HG03558 (cell line): ENCODE measurements around the gene C1orf116.

Experiments used
- ATAC-seq: cut with Tn5 transposase; IDR thresholded peaks from one replicate; pipeline ENCODE4 v1.9.1; 2021; ENCODE audit warnings: moderate number of reproducible peaks; ENCODE audit not compliant: unreplicated experiment; ENCODE audit errors: extremely low read depth

C1orf116 gene

DNA sequence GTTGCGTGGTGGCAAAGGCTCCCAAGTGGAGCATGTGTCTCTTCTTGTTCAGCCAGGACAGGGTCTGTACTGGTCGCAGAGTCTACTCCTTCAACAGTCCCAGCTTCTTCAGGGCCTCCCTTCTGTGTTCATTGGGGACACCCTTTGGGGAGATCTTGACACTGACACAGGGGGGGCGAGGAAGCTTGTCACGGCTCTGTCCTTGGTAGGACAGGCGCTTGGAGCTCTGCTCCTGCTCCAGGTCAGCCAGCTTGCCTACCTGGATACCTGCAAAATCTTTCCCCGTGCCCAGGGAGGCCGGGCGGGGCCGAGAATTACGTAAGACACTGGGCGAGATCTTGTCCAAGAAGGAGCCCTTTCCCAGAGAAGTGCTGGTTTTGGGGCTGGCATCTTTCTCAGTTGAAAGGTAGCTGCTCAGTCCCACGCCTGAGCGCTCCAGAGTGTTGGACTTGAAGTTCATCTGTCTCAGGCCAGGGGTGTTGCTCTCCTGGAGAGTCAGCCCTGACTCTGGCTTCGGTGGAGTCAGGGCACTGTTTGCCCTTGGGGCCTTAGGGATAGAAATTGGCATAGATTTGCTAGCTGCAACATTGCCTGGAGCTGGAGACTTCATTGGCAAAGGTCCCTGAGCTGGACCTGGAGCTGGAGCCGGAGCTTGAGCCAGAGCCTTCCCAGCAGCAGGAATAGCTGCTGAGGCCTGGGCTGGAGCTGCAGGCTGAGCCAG lies 10.5 kb downstream of the C1orf116 start:
- no peak for ATAC-seq

DNA sequence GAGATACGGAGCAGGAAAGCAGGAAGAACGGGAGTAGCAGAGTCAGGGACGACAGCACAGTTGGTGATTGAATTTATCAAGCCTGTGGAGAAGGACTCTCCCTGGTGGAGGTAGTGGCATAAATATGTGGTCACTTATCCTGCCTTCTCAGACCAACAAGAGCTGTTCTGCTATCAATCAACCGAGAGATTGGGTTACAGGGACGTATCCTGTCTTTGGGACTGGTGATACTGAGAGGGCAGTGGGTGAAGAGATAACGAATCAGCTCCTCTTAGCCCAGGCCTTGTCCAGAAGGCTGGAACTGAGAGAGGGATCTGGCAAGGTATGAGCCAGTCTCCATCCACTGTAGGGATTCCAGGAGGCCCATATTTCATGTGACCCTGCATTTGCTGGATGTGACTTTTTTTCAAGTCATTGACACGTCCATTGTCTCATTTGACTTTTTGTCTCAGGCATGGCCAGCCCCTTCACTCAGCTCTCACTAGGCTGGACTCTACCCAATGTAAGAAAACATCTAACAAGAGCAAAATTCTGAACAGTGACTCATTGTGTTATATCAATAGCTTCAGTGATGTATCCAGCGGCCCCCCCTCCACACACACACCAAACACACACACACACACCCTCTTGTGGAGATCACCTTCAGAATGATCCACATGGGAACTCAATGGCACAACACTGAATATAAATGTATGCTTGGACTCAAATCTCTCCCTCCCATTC lies 11.3 kb downstream of the C1orf116 start:
- no peak for ATAC-seq

DNA sequence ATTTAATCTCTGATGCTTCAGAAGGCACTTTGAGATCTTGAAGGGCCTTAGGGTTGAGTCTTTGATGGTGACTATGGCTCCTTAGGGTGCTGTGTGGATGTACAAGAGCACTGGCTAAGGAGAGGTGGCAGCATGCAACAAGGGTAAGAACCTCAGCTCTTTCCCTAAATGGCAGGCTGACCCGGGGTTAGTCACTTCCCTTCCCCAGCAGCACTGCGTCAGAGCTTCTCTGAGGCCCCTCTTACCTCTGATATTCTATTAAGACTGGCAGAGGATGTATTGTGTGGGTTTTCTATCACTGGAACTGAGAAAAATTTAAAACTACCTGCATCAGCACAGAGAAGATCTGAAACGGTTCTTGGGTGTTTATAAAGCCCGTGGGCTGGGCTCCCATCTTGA lies 11.8 kb downstream of the C1orf116 start:
- ATAC-seq, result no peak

DNA sequence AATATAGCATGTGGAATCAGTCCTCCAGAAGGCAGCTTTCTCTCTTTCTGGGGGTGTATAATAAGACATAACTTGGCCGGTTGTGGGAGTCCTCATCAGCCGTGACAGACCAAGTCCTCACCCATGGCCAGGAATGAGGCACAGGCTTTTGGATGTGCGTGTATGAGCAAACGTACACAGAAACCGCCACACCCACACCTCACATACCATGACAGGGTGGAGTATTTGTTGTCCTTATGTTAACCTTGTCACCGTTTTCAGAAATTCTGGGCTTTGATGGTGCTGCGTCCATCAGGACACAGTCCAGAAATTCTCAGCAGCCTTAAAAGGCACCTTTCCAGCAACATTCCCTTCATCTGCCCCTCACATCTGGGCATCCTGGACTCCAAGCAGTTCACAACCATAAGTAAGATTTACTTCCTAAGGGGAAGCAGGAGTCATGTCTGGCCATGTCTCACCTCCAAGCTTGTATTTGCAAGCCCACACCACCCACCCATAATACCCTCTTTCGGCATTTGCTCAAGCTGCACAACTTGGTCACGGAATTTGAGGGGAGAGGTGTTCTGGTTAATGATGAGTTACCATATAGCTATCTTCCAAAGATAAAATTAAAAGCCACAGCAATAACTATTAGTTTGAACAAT lies 12.4 kb downstream of the C1orf116 start:
- ATAC-seq, result no peak

DNA sequence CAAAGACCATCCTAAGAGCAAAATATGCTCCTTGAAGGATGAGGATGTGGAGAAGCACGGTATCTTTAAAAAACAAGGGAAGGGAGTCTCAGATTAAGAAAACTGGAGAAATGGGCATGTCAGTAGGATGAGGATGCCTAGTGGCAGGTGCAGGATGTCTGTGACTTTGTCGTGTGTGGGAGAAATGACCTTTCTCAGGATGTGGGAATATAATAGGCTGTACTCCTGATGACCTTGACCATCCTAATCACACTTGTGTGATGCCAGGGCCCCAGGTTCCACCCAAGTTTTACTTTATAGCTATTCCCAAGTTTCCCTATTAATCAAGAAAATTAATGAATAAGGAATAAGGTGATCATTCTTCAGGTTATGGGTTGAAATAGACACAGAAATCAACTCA lies 12.9 kb downstream of the C1orf116 start:
- ATAC-seq, result no peak

DNA sequence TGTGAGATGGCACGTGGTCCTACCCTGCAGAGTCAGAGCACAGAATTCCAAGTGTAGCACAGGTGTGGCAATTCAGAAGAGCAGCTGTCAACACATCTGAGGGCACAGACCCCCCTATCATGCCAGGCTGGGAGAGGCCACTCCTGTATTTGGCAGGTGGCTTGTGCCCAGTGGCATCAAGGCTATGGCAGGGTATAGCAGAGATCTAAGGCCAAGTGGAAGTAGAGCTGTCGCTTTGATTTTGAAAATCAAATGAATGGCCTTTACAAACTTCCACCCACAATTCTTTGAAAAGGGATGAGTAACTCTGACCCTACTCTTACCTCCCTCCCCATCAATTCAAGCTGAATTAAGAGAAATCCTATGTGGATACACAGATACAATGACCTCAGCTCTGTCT lies 13.4 kb downstream of the C1orf116 start:
- no peak for ATAC-seq

DNA sequence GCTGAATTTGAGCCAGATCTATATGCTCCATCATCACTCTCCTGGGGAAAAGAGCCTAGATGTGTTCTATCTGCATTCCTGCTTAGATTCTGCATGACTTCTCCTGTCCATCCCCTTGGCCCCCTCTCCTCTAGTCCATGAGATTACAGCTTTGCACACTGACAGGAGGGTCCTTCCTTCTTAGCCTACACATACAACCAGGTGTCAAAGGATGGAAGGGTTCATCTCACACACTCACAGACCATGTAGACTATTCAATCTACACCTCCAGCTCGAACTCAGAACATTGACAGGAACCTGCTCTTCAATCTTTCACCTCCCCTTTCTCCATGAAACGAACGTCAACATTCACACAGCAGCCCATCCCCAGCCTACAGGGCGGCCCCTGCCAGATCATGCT lies 13.8 kb downstream of the C1orf116 start:
- ATAC-seq, result no peak

DNA sequence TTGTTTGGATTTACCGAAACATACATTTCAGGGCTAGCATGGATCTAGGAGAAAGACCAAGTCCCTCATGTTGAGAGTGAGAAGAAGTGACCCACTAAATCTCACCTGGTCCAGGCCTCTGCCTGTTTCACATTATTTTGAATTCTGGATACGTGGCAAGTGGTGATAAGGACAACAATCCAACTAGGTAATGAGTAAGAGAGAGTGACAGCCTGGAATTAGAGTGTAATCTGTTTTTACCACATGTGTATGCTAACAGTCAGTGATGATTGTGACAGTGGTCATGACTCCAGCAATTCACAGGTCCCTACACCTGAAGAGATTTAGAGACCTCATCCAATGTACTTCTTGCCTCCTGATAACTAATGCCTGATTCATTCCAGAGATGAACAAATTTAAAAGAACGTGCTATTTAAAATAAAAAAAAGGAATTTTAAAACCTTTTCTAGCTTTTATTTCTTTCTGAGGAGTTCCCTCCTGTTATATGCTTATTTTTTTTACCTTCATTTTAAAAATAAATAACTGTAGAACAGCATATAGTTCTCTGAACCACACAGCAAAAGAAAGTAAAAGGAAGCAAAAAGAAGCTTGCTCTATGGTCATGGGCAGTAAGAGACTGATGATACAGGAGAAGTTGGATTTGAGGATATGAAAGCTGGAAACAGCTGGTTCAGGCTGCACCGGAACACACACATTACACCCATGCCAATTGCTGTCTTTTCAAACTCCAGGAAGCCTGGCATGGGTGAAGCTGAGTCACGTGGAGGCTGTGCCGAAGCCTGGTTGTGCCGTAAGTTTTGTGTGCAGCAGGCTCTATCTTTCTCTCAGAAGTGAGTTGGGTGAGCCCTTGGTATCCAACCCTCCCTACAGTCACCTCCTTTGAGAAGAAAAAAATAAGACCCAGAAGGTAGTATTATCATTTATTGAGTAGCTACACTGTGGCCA lies 14.7 kb downstream of the C1orf116 start:
- no peak for ATAC-seq

DNA sequence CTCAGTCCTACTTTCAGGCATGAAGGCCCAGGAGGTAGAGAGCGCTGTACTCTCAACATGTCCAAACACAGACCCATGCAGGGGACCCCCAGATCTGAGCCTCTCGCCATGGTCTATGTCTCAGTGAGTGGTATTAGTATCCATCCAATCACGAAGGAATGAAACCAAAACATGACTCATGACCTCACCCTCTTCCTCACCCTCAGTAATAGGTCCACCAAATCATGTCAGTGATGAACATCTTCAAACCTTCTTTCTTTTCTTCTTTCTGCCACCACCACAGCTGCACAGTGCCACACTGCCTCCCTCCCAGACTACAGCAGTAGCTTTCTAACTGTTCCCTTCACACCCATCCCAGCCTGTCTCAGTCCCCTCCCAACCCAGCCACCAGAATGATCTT lies 16.8 kb downstream of the C1orf116 start:
- ATAC-seq, result no peak

DNA sequence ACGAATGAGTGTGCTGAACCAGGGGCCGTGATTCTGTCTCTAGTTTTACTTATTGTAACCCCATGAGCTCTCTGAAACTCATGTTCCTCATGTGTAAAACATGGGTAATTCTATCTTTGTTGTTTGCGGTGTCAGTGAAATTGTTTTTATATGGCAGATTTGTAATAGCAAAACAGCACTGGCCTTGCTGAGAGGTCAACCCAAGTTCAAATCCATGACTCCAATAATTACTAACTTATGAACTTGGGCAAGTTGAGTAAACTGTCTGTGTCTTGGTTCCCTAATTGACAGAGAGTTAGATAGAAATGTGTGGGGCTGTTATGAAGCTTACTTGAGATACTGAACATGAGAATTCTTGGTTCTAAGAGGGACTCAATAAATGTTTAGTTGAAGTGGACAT lies 17.8 kb downstream of the C1orf116 start:
- no peak for ATAC-seq

DNA sequence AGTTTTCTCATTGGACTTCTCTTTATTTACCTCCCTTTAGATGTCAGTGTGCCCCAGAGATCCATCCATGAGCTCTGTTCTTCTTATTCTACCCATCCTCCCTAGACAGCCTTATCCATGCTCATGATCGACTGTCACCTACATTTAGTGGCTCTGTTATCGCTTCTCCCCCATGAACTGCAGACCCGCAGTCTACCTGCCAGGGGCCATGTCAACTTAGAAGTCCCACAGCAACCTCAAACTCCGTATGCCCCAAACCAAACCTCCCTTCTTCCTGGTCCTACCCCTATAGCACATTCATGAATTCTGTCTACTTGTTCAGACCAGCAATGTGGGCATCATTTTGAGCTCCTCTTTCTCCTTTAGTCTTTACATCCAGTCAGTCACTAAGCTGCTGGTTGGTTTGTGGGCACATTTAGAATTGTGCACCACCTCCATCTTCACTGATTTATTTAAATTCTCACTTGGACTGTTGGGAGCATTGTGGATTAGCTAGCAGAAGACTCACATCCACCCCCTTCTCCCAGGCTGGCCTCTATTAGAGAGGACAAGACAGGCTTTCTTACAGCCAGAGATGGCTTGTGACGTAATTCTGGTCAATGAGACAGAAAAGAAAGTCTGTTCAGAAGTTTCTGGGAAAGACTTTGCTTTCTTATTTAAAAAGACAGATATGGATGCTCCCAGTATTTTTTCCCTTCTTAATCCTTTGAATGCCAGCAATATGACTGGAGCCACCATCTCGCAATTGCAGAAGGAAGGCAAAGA lies 19.1 kb downstream of the C1orf116 start:
- ATAC-seq, result no peak

DNA sequence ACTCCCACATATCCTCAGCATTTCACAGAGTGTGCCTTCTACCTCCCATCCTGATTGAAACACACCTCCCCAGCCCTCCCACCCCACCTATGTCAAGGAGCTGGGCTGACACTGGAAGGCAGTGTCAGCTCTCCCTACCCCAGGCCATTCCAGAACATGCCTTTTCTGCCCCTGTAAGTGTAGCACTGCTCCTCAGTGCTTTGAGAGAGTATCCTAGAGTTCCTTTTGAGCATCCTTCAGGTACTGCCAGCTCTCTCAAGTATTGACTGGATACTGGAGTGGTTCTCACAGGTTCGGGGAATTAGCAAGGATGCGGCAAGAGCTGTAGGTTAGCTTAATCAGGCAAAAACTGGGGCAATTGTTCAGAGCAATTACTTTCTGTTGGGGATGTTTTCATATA lies 21.8 kb downstream of the C1orf116 start:
- ATAC-seq, result no peak

DNA sequence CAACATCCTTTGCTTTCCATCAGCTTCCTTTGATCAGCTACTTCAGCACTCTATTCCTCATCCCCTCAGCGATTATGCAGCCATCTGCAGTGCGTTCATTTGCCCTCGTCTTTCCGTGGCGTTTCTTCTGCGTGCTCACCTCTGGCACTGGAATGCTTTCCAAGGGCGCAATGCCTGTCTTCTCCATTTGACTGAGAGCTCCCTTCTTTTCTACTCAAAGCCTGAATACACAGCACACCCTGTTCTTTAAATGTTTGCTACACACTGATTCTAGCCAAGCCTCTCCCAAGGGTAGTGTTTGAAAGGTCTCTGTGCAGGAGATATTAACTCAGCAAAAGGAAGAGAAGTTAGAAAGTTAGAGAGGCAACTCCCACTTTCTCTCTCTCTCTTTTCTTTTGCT lies 22.6 kb downstream of the C1orf116 start:
- no peak for ATAC-seq

DNA sequence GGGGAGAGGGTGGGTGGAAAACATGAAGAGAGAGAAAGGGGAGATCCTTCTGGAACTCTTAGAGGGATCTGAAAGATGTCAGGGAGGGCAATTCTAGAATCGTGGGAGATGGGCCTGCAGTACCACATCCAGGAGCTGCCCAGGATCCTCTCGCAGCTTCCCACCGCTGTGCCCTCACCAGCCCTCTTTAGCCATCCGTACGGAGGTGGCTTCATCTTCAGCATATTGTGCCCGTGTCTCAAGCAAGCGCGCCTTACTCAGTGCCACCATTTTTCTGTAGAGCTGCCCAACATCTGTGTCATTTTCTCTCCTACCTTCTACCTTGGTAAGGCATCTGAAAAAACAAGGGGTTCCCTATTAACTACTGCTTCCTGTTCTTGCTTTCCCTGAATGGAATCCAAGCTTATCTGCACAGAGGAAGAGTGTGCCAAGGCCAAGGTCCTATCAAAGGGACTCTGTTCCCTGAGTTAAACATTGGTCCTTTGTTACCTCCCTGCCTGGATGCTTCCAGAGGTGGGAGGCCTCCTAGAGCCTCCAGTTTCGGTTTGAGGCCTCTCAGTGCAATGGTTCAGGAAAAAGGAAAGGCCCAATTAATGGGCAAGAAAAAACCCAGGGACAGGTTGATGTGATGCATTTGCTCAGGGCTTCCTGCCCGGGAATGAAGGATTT lies 23.2 kb downstream of the C1orf116 start:
- ATAC-seq, result no peak

DNA sequence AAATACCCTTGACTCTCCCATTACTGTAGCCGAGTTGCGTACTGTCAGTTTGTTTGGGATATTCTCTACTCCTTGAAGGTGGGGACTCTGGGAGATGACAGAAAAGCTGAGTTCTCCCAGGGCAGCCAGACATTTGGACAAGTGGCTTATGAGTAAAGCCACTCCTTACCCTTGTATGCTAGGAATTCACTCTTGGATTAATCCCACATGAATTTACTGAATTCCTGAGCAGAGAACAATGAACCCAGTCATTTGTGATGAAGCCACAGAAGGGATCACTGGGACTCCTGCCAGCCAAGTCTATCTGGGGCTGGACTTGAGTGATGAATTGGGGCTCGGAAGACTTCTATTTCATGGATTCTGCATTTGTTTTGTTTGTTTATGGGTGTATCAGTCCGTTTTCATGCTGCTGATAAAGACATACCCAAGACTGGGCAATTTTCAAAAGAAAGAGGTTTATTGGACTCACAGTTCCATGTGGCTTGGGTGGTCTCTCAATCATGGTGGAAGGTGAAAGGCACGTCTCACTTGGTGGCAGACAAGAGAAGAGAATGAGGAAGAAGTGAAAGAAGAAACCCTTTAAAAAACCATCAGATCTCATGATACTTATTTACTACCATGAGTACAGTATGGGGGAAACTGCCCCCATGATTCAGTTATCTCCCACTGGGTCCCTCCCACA lies 25.1 kb downstream of the C1orf116 start:
- ATAC-seq, result no peak

DNA sequence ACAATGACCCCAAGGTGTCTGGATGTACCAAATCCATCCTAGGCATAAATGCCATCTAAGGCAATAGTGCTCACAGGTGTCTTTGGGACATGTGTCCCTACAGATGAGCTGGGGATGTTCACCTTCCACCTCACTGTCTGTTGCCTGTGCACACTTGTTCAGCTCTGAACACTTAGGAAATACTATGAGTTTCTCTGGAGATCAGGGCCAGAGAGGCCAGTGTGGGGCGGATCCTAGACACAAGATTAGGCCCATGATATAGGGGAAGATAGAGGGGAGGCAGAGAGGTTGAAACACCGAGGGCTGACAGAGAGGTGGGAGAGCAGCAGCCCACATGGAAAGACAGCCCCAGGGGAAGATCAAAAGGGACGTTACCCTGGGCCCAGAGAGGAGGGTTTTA lies 25.6 kb downstream of the C1orf116 start:
- ATAC-seq, result no peak

DNA sequence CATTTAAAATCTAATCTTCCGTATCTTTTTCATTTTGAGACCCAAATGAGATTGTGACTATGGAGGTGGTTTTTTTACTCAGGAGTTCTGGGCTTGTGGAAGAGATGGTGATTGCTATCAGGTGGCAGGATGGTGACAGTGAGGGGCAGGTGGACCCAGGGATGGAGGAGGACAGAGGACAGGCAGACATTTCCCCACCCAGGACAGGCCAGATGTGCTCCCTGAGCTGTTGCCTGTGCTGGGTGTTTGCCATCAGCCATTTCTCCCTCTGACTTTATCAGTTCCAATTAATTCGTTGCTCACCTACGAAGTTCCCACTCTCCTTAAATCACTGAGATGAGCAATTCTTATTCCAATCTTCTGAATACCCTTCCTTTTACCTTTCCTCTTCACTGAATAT lies 26.5 kb downstream of the C1orf116 start:
- no peak for ATAC-seq

DNA sequence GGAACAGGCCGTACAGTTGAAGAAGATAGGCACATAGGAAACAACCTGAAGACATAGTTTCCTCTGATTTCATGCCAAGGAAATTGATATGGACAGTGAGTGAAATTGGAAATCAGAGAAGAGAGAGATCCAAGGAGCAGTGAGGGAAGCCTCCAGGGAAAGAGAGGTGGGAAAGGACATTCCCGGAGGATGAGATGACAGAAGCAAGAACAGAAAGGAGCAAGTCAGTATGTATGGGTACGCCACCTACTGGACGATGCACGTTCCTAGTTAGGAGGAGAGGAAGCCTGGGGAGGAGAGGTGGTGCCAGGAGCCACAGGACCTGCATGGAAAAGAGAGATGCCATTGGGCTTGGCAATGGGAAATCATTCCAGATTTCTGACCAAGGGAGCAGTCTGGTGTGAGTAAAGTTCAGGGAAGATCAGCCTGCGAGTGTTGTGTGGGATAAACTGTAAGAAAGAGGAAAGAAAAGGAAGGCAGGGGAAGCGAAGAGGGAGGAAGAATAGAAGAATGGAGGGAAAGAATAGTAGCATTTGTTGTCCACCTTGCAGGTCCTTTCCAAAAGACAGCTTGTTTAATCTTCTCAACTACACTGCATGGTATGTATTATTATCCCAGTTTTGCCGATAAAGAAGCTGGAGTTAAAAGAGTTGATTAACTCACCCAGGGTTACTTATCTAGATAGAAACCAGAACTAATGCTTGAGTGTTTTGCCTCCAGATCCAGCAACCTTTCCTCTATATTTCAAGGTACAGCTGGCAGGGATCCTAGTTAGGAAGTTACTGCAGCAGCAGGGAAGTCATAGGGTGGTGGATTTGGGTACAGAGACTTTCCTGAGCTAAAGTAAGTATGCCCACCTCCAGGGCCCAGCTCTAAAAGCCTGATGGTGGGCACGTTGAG lies 27.4 kb downstream of the C1orf116 start:
- no peak for ATAC-seq
